Spleen (tissue), 7 donors: ENCODE data around the gene PFKP.

Experiments used
- POLR2A ChIP-seq, 3 donors: fragments of 450-650 bp; IDR thresholded peaks; one replicate each; pipeline ENCODE4 v1.5.1; 2017; ENCODE audit warnings: antibody characterized with exemption in 3 of 3, mild to moderate bottlenecking in 1 of 3
- POLR2AphosphoS5 ChIP-seq, 3 donors: sonication (generic); formaldehyde crosslinking; IDR thresholded peaks; one replicate each; pipeline ENCODE4 v1.5.1; 2017; ENCODE audit warnings: antibody characterized with exemption in 3 of 3
- TF ChIP-seq, protein P1 (sequence below), 11 experiments: fragments of 200-600 bp in 7 of 11; fragments of 450-650 bp in 4 of 11; sonication (generic) in 4 of 11; IDR thresholded peaks in 8 of 11; conservative IDR thresholded peaks in 3 of 11; 1 replicate in 7 of 11; 2 replicates in 4 of 11; pipeline versions ENCODE4 v1.4.0 to v1.8.0; 2016 to 2021; ENCODE audit warnings: antibody characterized with exemption in 11 of 11, inconsistent platforms in 4 of 11, mild to moderate bottlenecking in 1 of 11
- donor health status: DM: no; HTN: no; CAD: no; lungs with moderate emphysema.
- donor health status: DM: no; HTN: no; CAD: no.
- donor health status: DM: no; HTN: no; CAD: no.

DNA sequence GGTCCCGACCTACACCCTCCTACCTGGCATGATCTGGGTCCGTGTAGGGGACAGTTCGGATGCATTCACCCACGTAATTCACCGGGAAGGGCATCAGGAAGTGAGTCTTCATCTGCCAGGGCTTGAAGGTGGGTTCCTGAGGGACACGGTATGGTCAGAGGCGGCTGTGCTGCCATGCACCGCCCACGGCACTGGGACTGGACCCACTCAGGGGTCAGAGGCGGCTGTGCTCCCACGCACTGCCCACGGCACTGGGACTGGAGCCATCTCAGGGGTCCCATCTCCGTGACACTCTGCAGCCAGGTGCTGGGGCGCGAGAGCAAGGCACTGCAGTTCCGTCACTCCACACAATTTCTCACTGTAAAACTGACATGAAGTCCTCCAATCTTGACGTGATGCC, 76.0 kb downstream of the PFKP start:
- TF ChIP-seq POLR2A (IDR thresholded peaks at IDR 0.05) (no peak), POLR2AphosphoS5 (IDR thresholded peaks at IDR 0.05) (peak in 1 of 3 donors; percentile 33)
- TF ChIP-seq, protein P1, sequence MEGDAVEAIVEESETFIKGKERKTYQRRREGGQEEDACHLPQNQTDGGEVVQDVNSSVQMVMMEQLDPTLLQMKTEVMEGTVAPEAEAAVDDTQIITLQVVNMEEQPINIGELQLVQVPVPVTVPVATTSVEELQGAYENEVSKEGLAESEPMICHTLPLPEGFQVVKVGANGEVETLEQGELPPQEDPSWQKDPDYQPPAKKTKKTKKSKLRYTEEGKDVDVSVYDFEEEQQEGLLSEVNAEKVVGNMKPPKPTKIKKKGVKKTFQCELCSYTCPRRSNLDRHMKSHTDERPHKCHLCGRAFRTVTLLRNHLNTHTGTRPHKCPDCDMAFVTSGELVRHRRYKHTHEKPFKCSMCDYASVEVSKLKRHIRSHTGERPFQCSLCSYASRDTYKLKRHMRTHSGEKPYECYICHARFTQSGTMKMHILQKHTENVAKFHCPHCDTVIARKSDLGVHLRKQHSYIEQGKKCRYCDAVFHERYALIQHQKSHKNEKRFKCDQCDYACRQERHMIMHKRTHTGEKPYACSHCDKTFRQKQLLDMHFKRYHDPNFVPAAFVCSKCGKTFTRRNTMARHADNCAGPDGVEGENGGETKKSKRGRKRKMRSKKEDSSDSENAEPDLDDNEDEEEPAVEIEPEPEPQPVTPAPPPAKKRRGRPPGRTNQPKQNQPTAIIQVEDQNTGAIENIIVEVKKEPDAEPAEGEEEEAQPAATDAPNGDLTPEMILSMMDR (IDR thresholded peaks at IDR 0.05 in 8 of 11, conservative IDR thresholded peaks at IDR 0.05 in 3 of 11): no peak
